Measurements from ENCODE around the gene EIF2D.

GRCh38 chr1:206572835-206573234 is 39.4 kb downstream of the EIF2D start:
- TF ChIP-seq EP300 (IDR thresholded peaks at IDR 0.05; ENCODE audit: low read depth) (no peak), CTCF (IDR thresholded peaks at IDR 0.05) (no peak), POLR2AphosphoS5 (IDR thresholded peaks at IDR 0.05) (no peak), POLR2A (IDR thresholded peaks at IDR 0.05) (no peak)

Measured in transverse colon (tissue), 4 donors.